KOPT-K1 (cell line): ENCODE measurements around the gene CITED2.

Experiments
- H3K27ac ChIP-seq: fragments of 200-600 bp; sonication (generic); 2 replicates; pipeline ENCODE4 v1.5.1; 2016; ENCODE audit warnings: antibody characterized with exemption, mild to moderate bottlenecking, low read depth, low read length; ENCODE audit not compliant: poor library complexity, severe bottlenecking
- H3K36me3 ChIP-seq: fragments of 200-600 bp; sonication (generic); 2 replicates; pipeline ENCODE4 v1.5.1; 2017; ENCODE audit warnings: antibody characterized with exemption, mild to moderate bottlenecking, low read length, moderate library complexity; ENCODE audit not compliant: insufficient read depth
- H3K9me3 ChIP-seq: fragments of 200-600 bp; sonication (generic); 2 replicates; pipeline ENCODE4 v1.5.1; 2017; ENCODE audit warnings: antibody characterized with exemption, low read length, mild to moderate bottlenecking; ENCODE audit not compliant: insufficient read depth, poor library complexity, severe bottlenecking

The CITED2 gene

DNA sequence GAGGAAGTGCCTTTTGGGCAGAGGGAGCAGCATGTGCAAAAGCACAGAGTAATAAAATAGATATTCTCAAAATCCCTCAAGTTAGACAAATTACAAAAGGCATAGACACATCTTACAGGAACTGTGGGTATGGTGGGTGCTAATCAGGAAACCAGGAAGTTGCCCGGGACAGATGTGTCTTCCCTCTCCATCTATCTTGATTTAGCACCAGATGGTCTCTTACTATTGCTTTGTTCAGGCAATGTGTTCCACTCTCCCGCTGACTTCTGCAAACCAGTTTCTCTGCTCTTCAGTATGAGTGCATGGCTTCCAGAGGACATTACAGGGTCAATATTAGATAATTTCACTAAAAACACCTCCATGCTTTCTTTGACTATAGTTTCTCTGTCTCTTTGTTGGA lies 13.2 kb downstream of the CITED2 start:
- no peaks in the 10 kb centered on the region for H3K36me3 ChIP-seq
- H3K27ac ChIP-seq: peak overlapping the region; percentile 8
- no peaks in the 10 kb centered on the region for H3K9me3 ChIP-seq

DNA sequence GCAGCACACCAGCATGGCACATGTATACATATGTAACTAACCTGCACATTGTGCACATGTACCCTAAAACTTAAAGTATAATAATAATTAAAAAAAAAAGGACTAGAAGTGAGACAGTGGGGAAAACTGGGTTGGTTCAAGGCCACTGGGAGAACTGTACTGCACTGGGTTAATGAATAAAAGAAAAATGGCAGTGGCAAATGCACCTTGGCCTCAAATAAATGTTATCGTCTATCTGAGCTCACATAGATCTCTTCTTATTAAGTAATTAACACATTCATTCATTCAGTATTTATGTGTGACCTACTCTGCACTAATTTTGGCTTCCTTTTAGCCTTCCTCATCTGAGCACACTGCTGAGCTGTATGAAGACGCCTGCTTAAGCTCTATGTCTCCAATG lies 17.5 kb downstream of the CITED2 start:
- H3K9me3 ChIP-seq: no peaks in the 10 kb centered on the region
- no peak overlapping the region for H3K27ac ChIP-seq
- H3K36me3 ChIP-seq: no peaks in the 10 kb centered on the region

DNA sequence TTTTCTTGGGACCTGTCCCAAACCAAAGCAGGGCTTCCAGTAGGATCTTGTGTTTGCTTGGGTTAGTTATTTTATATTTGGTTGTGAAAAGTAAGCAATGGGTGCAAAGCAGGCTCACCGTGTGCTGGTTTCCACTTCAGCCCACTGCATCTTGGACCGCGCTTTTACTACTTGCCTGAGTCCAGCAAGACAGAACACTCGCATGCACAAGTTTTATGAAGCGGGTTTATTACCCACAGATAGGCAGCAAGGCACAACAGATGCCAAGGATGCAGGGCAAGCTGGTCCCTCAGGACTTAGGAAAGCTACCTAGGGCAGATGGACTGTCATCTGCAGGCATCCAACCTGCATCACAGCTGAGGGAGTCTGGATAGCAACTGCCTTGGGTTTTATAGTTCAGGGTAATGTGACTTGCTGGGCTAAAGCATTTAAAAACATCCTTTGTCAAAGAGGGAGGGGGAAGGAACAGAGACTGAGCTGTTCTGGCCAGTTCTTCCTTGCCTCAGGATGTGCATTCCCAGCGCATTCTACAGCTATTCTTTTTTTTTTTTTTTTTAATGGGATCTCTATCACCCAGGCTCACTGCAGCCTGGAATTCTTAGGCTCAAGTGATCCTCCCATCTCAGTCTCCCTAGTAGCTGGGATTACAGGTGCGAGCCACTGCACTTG lies 18.5 kb downstream of the CITED2 start:
- no peaks in the 10 kb centered on the region for H3K36me3 ChIP-seq
- H3K9me3 ChIP-seq: no peaks in the 10 kb centered on the region
- no peak overlapping the region for H3K27ac ChIP-seq

DNA sequence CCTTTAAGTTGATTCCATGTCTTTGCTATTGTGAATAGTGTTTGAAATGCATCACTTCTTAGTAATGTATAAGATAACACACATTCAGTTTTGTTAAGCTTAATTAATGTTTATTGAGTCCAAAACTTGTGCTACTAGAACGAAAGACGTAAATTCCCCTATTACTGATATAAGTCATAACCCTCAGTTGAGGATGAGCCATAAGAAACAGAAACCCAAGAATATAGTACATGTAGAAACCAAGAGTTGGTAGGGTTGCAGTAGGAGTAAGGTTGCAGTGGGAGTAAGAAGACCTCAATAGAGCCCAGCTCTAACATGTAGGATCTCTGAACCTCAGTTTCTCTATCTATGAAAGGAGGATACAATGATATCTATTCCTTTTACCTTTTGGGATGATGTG lies 19.3 kb downstream of the CITED2 start:
- no peak overlapping the region for H3K27ac ChIP-seq
- no peaks in the 10 kb centered on the region for H3K9me3 ChIP-seq
- no peaks in the 10 kb centered on the region for H3K36me3 ChIP-seq

DNA sequence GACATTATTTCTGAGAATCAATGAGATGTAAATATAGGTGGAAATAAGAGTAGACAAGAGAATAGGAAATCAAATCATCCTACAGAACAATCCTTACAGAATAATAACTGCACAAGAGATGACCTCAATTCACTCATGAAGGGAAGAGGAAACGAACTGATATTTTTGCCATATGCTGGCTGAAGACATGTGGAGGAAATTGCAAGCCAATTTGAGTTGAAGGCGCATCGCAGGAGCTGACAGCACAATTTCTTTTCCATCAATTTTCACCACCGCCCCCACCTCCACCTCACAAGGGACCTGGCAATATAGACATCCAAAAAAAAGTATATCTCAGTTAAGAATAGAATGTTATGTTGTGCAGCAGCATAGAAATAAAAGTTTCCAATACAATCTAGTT lies 20.3 kb downstream of the CITED2 start:
- Histone ChIP-seq H3K9me3 (no peaks in the 10 kb centered on the region), H3K27ac (no peak overlapping the region), H3K36me3 (no peaks in the 10 kb centered on the region)

DNA sequence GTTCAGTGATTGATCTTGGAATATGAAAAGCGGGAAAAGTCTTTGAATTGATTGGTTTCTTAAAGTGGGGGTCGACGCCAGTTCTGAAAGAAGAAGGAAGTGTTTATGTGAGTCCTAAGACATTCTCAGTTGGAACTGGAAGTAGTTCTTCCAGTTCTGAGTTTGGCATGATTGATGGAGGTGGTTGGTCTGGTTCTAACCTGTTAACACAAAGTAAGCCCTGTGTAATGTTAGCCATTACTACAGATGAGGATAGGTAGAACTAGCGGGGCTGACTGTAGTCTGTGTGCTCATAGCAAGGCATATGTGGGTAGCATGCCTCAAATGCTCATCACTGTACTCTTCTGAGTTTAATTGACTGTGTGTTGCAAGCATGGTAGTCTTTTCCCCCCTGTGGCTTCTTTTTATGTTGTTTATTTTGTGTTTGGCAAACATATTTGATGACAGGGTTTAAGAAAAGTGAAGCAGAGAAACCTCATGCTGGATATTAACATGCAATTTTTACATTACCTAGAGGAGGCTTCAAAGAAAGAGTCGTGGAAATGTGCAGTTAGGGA lies 24.9 kb downstream of the CITED2 start:
- no peak overlapping the region for H3K27ac ChIP-seq
- H3K9me3 ChIP-seq: peaks cover 13% of the 10 kb centered on the region

DNA sequence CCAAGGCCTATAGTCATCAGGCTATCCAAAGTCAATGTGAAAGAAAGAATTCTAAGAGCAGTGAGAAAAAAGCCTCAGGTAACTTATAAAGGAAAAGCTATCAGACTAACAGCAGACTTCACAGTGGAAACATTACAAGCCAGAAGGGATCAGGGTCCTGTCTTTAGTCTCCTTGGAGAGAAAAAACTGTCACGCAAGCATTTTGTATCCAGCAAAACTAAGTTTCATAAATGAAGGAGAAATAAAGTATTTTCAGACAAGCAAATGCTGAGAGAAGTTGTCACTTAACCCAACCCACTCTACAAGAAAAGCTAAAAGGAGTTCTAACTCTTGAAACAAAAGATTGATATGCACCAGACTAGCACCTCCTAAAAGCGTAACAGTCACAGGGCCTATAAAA lies 28.1 kb downstream of the CITED2 start:
- H3K27ac ChIP-seq: no peak overlapping the region
- peaks cover 13% of the 10 kb centered on the region for H3K9me3 ChIP-seq
- H3K36me3 ChIP-seq: no peaks in the 10 kb centered on the region

More for the DNA sequence above, 24.9 kb downstream of the CITED2 start:
- no peaks in the 10 kb centered on the region for H3K36me3 ChIP-seq

DNA sequence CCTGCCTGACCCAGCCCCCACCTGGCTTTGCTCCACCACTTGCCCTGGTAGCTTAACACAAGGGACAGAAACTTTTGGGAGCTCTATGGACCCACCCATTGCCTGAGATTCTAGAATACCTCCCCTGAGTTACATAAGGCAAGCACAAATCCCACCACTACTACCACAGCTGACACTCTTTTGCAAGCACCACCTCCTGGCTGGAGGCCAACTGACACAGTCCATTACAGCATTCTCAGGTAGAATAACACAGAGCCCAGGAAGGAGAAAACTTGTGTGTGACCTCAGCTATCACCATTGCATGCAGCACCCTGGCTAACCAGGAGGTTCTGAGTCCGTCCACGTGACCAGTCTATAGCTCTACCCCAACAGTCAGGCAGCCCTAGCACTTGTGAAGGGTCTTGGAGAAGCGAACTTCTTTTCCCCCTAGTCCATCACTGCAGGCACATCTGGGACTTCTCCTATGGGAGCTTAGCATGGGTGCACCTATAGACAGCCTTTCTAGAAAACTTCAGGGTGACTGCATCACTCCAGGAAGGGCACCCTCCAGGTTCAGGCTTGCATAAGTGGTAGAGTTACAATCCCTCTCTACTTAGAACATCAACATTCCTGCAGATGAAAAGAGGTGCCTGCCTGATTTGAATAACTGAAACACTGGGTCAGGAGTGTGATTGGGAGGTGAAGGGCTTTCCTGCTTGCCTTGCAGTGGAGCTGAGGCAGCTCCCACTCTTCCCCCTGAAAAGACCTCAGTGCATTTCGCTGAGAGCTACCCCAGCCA lies 30.1 kb downstream of the CITED2 start:
- Histone ChIP-seq H3K9me3 (peaks cover 21% of the 10 kb centered on the region), H3K36me3 (no peaks in the 10 kb centered on the region), H3K27ac (peak overlapping the region; percentile 70)

DNA sequence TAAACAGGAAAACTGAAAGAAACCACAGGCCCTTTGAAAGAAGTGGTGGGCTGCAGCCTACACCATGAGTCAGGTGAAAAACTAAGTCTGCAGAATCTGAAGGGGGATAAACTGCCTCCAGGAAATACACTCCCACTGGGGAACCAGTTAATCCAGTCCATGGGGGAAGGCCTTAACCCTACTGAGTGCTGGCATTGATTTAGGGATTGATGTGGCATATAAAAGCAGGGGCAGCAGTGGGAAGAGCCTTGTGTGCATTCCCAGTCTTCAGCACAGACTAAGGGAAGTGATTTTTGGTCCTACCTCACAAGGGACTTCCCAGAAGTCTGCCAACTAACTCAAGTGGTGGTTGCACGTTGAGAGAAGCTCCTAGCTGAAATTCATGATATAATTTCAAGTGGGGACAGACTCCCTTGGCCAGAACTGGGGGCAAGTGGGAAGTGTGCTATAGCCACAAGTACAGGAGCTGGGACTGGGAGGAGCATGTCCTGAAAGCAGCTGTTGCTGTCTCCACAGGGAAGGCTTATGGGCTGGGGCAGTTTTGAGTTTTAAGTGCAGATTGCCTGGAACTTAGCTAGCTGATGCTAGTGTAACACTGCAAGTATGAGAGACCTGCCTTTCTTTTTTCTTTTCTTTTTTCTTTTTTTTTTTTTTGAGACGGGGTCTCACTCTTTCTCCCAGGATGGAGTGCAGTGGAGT lies 31.2 kb downstream of the CITED2 start:
- peaks cover 16% of the 10 kb centered on the region for H3K9me3 ChIP-seq
- H3K36me3 ChIP-seq: no peaks in the 10 kb centered on the region
- H3K27ac ChIP-seq: peak overlapping the region; percentile 70

DNA sequence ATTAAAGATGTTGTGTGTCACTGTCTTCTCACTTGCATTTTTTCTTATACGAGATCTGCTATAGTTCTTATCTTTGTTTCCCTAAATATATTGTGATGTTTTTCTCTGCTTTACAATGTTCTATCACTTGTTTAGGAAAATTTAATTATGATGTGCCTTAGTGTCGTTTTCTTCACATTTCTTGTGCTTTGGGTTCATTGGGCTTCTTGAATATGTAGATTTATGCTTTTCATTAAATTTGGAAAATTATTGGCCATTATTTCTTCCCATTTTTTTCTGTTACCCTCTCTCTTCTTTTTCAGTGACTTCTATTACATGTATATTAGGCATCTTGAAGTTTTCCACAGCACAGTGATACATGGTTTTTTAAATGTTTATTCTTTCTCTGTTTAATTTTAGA lies 33.4 kb downstream of the CITED2 start:
- Histone ChIP-seq H3K9me3 (peaks cover 8% of the 10 kb centered on the region), H3K36me3 (no peaks in the 10 kb centered on the region), H3K27ac (no peak overlapping the region)

DNA sequence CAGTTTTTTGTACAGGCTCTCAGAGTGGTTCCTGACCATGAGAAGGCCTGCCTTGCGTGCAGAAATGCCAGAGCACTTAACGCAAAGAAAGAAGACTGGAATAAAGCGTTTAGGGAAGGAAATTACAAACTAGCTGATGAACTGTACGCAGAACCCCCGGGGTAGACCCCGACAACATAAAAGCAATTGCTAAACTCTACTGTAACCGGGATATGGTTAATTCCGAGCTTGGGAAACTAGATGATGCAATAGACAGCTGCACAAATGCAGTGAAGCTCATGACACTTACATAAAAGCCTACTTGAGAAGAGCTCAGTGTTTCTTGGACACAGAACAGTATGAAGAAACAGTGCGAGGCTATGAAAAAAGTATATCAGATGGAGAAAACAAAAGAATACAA lies 35.7 kb downstream of the CITED2 start:
- Histone ChIP-seq H3K9me3 (peaks cover 8% of the 10 kb centered on the region), H3K27ac (no peak overlapping the region), H3K36me3 (no peaks in the 10 kb centered on the region)

DNA sequence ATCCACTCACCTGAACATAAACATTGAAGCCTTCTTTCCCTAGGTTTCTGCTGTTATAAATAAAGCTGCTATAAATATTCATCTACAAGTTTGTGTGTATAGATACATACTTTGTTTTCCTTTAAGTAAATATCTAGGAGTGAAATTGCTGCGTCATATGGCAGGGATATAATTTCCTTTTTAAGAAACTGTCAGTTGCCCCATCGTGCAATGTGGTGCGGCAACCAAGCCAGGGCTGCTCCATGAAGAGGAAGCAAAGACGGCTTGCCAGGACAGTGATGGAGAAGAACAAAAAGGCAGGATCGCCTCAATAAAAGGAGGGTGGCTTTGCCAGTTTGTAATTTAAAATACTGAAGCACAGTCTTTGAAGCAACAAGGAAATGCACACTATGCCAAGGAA lies 36.6 kb downstream of the CITED2 start:
- Histone ChIP-seq H3K36me3 (no peaks in the 10 kb centered on the region), H3K27ac (no peak overlapping the region), H3K9me3 (peaks cover 8% of the 10 kb centered on the region)

DNA sequence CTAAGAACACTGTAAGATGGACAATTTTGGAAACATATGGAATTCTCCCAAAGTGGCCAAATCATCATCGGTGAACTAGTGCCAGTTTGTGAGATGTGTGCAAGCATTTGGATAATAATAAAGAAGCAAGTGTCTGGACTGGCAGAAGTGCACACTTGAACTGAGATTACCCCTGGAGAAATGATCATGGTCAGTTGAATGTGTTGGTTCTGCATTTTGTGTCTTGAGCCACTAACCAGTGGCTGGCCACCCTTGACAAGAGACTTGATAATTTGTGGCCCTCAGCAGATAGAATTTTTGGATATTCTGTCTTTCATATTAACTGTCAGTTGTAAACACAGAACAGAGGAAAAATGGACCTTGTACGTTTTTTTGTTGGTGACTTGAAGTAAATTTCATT lies 37.4 kb downstream of the CITED2 start:
- peaks cover 8% of the 10 kb centered on the region for H3K9me3 ChIP-seq
- no peaks in the 10 kb centered on the region for H3K36me3 ChIP-seq
- no peak overlapping the region for H3K27ac ChIP-seq

DNA sequence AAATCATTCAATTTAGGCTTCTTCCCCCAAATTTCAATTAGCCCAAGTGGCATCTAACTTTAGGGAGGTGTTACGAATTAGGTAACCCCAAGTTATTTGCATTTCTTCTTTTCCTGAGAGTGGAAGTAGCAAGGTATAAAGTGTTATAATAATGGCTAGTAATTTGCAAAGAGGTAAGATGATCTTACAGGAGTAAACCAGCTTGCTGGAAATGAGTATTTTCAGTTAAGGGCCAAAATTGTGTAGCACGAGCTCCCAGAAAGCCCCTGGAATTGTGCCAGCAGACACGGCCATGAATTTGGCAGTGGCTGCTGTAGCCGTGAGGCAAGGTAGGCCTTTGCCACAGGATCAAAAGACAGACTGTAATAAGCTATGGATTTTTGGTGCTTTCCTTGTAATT lies 38.0 kb downstream of the CITED2 start:
- Histone ChIP-seq H3K27ac (no peak overlapping the region), H3K36me3 (no peaks in the 10 kb centered on the region), H3K9me3 (peaks cover 8% of the 10 kb centered on the region)

DNA sequence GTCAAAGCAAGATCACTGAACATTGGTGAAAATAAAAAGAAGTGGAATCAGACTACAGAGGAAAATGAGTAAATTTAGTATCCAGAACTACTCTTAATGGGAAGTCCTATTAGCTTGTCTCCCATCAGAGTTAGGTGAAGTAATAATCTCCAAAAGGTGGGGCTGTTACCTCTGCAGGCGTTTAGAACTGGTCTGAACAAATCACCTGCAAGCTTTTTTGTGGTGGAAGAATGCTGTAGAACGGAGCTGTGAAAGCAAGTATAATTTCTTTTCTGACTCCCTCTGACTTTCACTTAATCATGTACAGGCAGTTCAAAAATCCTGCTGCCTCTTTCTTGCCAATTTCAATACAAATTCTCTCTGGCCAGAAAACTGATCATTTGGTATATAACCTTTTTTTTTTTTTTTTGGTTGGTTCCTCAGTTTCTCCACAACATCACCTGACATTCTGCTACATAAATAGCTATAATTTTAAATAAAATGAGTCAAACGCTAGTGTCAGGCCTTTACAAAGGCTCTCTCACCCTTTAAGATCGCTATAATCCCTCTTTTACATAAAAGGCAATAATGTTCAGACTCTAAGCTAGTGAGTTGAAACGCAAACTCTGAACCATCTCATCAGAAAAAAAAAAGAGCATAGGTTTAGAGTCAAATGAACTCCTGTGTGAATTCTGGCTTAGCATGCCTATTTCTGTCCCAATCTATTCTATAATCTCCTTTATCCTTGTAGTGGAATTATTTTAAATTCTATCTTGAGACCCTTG lies 38.8 kb downstream of the CITED2 start:
- Histone ChIP-seq H3K36me3 (no peaks in the 10 kb centered on the region), H3K27ac (no peak overlapping the region), H3K9me3 (peaks cover 1% of the 10 kb centered on the region)
